ENCODE data around the gene PNMA3. TPM values are rescaled to one million over a fixed set of nuclear protein-coding genes. Genes with fewer than 3 reads are reported as not detected.

Gene PNMA3
- total and polyA plus RNA-seq, 4 donors, result 0.06 to 11.7 (median 0.23) TPM

DNA sequence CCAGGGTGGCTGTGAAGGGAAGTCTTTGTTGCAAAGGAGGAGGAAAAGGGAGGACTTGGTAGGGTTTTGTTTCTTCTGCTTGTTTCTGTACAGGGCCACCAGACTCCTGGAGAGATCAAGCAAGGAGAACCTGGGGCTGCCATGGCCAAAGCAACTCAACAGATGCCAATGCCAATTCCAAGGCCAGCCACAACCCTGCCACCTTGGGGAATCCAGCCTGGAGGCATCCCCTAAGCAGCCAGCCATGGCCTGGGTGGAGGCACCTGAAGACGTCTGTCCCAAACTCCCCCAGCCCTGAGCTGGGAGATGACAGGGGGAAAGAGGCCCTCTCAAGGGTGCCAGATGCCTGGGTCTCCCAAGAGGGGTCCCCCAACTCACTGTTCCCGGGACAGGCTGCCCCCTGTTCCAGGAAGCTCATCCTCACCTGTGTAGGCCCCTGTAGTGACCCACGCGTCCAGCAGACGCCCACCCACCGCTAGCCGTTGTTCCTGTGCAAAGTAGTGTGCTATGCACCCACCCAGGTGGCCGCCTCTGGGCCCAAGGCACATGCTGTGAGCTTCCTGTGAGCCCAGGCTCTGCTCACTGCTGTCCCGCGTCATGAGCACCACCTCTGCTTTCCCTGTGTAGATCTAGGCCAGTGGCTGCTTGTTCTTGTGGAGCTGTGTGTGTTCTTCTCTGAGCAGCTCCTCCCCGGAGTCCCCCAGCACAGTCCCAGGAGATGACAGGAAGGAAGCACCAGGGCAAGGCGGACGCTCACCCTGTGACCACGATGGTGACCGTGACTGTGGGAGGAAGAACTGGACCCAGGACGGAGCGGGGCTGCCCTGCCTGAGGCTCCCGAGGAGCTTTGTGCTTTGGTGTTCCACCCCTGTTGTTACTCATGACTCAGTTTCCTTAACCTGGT, 3.2 kb downstream of the PNMA3 start:
- 87% methylated on average over 18 of the region's 18 CpGs for WGBS
- Histone ChIP-seq H3K27ac (ENCODE audit: low read depth in 1 of 2, low read length in 2 of 2) (no peak overlapping the region), H3K9me3 (ENCODE audit: control insufficient read depth in 4 of 4, low read length in 3 of 4) (no peaks in the 10 kb centered on the region), H3K9ac (ENCODE audit: low read depth in 1 of 2, low read length in 2 of 2) (no peak overlapping the region), H3K27me3 (ENCODE audit: control insufficient read depth in 4 of 4, insufficient read depth in 4 of 4, low read length in 3 of 4) (peaks cover 0 to 8% (median 0%) of the 10 kb centered on the region in 4 donors), H3K36me3 (ENCODE audit: control insufficient read depth in 4 of 4, insufficient read depth in 3 of 4, low read depth in 1 of 4, low read length in 3 of 4) (no peaks in the 10 kb centered on the region), H3K4me3 (ENCODE audit: low read depth in 1 of 3, low read length in 3 of 3) (no peak overlapping the region), H3K4me1 (ENCODE audit: control insufficient read depth in 4 of 4, insufficient read depth in 4 of 4, low read length in 3 of 4) (peaks cover 0 to 5% (median under 1%) of the 10 kb centered on the region in 4 donors)
- TF ChIP-seq RAD21 (IDR thresholded peaks at IDR 0.05) (no peak), EGR1 (IDR thresholded peaks at IDR 0.05; ENCODE audit: low read depth in 2 of 2) (no peak), GABPA (IDR thresholded peaks at IDR 0.05 in 1 of 2, conservative IDR thresholded peaks at IDR 0.05 in 1 of 2) (no peak), NR2F2 (IDR thresholded peaks at IDR 0.05) (no peak), HNF4G (IDR thresholded peaks at IDR 0.05) (no peak), SP1 (IDR thresholded peaks at IDR 0.05) (no peak), FOXA2 (IDR thresholded peaks at IDR 0.05) (no peak), JUND (IDR thresholded peaks at IDR 0.05) (no peak), TAF1 (conservative IDR thresholded peaks at IDR 0.05) (no peak)
- TF ChIP-seq, protein P1, sequence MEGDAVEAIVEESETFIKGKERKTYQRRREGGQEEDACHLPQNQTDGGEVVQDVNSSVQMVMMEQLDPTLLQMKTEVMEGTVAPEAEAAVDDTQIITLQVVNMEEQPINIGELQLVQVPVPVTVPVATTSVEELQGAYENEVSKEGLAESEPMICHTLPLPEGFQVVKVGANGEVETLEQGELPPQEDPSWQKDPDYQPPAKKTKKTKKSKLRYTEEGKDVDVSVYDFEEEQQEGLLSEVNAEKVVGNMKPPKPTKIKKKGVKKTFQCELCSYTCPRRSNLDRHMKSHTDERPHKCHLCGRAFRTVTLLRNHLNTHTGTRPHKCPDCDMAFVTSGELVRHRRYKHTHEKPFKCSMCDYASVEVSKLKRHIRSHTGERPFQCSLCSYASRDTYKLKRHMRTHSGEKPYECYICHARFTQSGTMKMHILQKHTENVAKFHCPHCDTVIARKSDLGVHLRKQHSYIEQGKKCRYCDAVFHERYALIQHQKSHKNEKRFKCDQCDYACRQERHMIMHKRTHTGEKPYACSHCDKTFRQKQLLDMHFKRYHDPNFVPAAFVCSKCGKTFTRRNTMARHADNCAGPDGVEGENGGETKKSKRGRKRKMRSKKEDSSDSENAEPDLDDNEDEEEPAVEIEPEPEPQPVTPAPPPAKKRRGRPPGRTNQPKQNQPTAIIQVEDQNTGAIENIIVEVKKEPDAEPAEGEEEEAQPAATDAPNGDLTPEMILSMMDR (IDR thresholded peaks at IDR 0.05; ENCODE audit: low read depth, low read length, missing input control), result no peak
- TF ChIP-seq, protein P2, sequence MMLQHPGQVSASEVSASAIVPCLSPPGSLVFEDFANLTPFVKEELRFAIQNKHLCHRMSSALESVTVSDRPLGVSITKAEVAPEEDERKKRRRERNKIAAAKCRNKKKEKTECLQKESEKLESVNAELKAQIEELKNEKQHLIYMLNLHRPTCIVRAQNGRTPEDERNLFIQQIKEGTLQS (IDR thresholded peaks at IDR 0.05), result no peak
- TF ChIP-seq, protein P3, sequence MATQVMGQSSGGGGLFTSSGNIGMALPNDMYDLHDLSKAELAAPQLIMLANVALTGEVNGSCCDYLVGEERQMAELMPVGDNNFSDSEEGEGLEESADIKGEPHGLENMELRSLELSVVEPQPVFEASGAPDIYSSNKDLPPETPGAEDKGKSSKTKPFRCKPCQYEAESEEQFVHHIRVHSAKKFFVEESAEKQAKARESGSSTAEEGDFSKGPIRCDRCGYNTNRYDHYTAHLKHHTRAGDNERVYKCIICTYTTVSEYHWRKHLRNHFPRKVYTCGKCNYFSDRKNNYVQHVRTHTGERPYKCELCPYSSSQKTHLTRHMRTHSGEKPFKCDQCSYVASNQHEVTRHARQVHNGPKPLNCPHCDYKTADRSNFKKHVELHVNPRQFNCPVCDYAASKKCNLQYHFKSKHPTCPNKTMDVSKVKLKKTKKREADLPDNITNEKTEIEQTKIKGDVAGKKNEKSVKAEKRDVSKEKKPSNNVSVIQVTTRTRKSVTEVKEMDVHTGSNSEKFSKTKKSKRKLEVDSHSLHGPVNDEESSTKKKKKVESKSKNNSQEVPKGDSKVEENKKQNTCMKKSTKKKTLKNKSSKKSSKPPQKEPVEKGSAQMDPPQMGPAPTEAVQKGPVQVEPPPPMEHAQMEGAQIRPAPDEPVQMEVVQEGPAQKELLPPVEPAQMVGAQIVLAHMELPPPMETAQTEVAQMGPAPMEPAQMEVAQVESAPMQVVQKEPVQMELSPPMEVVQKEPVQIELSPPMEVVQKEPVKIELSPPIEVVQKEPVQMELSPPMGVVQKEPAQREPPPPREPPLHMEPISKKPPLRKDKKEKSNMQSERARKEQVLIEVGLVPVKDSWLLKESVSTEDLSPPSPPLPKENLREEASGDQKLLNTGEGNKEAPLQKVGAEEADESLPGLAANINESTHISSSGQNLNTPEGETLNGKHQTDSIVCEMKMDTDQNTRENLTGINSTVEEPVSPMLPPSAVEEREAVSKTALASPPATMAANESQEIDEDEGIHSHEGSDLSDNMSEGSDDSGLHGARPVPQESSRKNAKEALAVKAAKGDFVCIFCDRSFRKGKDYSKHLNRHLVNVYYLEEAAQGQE (IDR thresholded peaks at IDR 0.05), result no peak
- DNase-seq (ENCODE audit: low spot score), result no peak

DNA sequence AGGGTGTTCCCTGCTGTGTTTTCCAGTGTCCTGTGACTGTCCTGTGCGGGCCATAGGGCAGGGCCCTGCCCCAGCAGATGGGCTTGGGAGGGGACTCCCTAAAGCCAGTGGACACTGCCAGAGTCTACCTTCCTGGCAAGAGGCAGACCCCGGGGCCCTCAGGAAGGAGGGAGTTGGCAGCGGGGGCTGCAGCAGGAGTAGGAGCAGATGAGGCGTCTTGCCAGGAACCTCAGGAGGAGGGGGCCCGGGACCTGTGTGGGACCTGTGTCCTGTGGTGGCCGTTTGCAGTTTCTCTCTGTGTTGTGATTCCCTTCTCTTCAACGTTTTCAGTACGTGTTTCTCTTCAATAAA, 3.8 kb downstream of the PNMA3 start:
- Histone ChIP-seq H3K4me3 (ENCODE audit: low read depth in 1 of 3, low read length in 3 of 3) (no peak overlapping the region), H3K9me3 (ENCODE audit: control insufficient read depth in 4 of 4, low read length in 3 of 4) (no peaks in the 10 kb centered on the region), H3K27me3 (ENCODE audit: control insufficient read depth in 4 of 4, insufficient read depth in 4 of 4, low read length in 3 of 4) (peaks cover 0 to 8% (median 0%) of the 10 kb centered on the region in 4 donors), H3K36me3 (ENCODE audit: control insufficient read depth in 4 of 4, insufficient read depth in 3 of 4, low read depth in 1 of 4, low read length in 3 of 4) (no peaks in the 10 kb centered on the region), H3K4me1 (ENCODE audit: control insufficient read depth in 4 of 4, insufficient read depth in 4 of 4, low read length in 3 of 4) (peaks cover 0 to 5% (median under 1%) of the 10 kb centered on the region in 4 donors), H3K9ac (ENCODE audit: low read depth in 1 of 2, low read length in 2 of 2) (no peak overlapping the region), H3K27ac (ENCODE audit: low read depth in 1 of 2, low read length in 2 of 2) (no peak overlapping the region)
- 92% methylated on average over 8 of the region's 8 CpGs for WGBS
- no peak for TF ChIP-seq FOXA1 (IDR thresholded peaks at IDR 0.05)
- TF ChIP-seq SP1 (IDR thresholded peaks at IDR 0.05), result no peak
- TF ChIP-seq EGR1 (IDR thresholded peaks at IDR 0.05; ENCODE audit: low read depth in 2 of 2), result no peak
- no peak for TF ChIP-seq TAF1 (conservative IDR thresholded peaks at IDR 0.05)
- TF ChIP-seq, protein P4, sequence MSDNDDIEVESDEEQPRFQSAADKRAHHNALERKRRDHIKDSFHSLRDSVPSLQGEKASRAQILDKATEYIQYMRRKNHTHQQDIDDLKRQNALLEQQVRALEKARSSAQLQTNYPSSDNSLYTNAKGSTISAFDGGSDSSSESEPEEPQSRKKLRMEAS (IDR thresholded peaks at IDR 0.05), result no peak
- no peak for TF ChIP-seq FOXA2 (IDR thresholded peaks at IDR 0.05)
- TF ChIP-seq, protein P1 (IDR thresholded peaks at IDR 0.05; ENCODE audit: low read depth, low read length, missing input control), result no peak
- no peak for TF ChIP-seq HNF4G (IDR thresholded peaks at IDR 0.05)
- TF ChIP-seq RXRA (IDR thresholded peaks at IDR 0.05), result no peak
- no peak for TF ChIP-seq HNF4A (conservative IDR thresholded peaks at IDR 0.05)
- TF ChIP-seq, protein P5, sequence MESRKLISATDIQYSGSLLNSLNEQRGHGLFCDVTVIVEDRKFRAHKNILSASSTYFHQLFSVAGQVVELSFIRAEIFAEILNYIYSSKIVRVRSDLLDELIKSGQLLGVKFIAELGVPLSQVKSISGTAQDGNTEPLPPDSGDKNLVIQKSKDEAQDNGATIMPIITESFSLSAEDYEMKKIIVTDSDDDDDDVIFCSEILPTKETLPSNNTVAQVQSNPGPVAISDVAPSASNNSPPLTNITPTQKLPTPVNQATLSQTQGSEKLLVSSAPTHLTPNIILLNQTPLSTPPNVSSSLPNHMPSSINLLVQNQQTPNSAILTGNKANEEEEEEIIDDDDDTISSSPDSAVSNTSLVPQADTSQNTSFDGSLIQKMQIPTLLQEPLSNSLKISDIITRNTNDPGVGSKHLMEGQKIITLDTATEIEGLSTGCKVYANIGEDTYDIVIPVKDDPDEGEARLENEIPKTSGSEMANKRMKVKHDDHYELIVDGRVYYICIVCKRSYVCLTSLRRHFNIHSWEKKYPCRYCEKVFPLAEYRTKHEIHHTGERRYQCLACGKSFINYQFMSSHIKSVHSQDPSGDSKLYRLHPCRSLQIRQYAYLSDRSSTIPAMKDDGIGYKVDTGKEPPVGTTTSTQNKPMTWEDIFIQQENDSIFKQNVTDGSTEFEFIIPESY (IDR thresholded peaks at IDR 0.05), result no peak
- no peak for DNase-seq (ENCODE audit: low spot score)

Data from liver (tissue), 9 donors.